NCI-H2171 treated with DMSO at 0.1 percent for 48 hours (cell line): ENCODE results near the gene NKAIN2.

ENCODE experiments used
- DNase-seq: peaks from one replicate; lab custom pipeline; 2025; lab: John Stamatoyannopoulos, UW

Gene NKAIN2

GRCh38 chr6:123803504-123804013, at the start of gene NKAIN2:
Gene NKAIN2, plus strand, starts transcription at chr6:123803865.
- no peak for DNase-seq

DNA sequence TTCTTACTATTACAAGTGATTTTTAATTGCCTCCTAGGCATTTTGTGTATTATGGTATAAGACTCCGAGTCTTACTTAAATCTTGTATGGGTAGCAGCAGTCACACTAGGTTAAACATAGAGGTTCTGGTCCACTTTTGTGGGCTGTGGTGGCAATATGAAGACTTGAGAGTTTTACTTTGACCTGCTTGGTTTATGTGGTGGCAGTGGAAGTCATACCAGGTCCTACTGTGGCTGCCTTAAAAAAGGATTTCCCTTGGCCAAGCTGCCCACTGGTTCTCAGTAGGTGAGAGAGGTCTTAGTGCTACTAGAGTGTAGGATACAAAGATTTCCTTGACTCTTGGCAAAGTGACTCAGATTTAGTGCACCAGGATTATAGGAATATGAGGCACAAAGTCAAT, 44.2 kb upstream of the NKAIN2 start:
- DNase-seq: no peak

GRCh38 chr6:123763904-123764303, 39.8 kb upstream of the NKAIN2 start:
- DNase-seq: no peak

DNA sequence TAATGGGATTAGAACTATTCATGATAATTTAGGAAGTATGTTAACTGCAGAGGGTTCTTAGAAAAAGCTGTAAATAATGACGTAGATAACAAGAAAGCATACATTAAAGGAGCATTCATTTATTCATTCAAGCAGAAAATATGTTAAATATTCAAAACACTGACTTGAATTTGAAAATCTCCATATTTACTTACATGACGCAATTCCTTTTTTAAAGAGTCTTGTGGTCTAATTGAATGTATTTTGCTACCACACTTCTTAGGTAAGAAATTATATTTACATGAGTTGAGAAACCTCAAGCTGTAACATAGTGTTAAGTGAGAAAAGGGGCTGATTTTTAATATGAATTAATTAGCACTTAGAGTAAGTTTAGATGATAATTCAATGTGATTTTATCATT, 38.9 kb upstream of the NKAIN2 start:
- no peak for DNase-seq

GRCh38 chr6:123768921-123769320, 34.7 kb upstream of the NKAIN2 start:
- DNase-seq: no peak

DNA sequence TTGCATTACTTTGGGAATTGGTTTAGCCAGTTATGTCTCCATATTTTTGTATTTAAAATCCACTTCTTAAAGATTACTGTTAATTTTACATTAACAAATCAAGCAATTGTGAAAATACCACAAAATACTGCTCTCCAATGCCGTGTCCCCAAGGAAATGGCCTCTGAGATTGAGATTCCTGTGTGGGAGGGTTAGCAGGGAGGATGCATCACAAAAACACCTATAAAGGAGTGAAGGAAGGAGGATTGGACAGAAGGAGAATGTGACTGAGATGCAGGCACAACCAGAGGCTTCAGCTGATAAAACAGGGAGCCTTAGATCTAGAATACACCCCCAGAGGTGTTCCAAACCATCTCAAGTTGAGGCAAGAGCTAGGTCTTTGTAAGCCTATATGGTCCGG, 34.2 kb upstream of the NKAIN2 start:
- no peak for DNase-seq

- DNase-seq: no peak
Measured at GRCh38 chr6:123770247-123770949, 33.3 kb upstream of the NKAIN2 start.

DNA sequence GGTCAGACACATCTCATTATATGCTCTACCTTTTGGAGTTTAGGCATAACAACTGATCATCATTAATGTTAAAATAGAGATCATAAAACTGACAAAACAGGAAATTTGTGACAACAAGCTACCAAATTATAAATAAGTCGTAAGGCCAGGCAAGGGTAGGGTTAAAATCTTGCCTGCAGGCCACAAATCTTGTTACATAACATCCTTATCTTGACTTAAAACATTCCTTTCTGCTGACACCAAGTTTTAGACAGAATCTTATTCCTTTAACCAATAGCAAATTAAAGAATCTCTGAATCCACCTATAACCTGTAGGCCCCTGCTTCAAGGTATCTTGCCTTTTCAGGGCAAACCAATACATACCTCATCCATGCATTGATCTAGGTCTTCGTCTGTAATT, 32.5 kb upstream of the NKAIN2 start:
- no peak for DNase-seq

DNA sequence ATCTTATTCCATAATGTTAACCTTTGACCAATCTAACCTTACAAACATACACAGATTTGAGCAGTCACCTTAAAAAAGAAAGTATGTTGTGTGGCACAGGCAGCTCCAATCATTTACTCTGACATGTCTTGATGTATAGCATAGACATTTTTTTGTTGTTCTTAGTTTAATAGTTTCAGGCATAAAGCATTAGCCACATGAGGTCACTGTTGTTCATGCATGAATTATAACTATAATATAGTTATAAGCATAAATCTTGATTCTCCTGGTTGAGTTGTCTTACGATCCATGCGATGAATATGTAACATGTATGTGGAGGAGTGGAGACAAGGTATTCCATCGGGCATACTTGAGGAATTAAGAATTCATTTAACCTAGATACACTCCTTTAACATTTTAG, 26.1 kb upstream of the NKAIN2 start:
- peak; percentile 60 for DNase-seq

DNA sequence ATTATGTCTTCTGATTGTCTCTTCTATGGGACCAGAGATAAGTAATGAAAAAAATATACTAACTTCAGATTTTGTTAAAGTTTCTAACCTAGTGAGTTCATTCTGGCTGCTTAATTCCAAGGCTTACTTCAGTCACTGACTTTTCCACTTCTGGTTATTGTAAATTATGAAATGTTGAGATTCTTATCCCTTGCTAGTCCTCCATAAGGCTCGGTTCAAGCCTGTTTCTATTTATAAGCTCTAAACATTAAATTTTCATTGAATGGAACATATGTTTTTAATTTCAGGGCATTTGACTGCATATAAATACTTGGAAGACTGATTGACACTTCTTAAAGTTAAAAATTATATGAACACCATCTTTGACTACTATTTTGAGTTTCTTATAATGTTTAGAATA, 23.6 kb upstream of the NKAIN2 start:
- no peak for DNase-seq

- DNase-seq: no peak
Measured at GRCh38 chr6:123784330-123784729, 19.3 kb upstream of the NKAIN2 start.

GRCh38 chr6:123785039-123785438, 18.6 kb upstream of the NKAIN2 start:
- no peak for DNase-seq

- DNase-seq: no peak
Measured at GRCh38 chr6:123788319-123788718, 15.3 kb upstream of the NKAIN2 start.

DNA sequence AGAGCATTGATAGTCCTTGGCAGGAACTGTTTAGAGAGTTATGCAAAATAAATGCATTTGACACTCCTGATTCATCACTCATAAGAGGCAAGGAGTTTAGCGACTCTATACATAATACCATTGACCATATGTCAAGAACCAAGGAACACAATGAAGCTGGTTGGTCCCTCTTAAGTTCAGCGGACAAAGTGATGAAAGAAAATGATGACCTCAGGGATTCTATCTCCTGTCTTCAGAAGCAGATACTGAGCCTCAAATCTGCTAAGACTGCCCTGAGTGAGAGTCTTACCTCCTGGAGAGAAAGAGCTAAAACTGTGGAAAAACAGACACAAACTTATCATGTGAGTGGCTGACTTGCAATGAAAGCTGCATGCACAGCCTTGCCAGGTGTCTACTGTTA, 9.5 kb upstream of the NKAIN2 start:
- no peak for DNase-seq

DNA sequence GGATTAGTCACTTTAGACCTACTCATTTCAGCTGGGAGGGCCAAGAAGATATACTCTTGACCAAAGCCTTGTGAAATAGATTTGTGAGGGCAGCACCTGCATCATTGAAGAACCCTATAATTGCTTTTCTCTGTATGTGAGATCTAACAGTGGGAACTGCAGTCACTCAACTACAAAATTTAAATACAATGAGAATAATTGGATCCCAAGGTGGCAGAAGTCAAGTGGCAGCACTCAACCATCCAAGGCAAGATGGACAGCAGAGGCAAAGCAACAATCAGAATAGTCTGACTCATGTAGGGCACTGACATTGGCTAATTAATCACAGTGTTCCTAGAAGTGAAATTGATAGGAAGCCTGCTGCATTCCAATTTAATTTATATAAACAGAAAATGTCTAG, 8.9 kb upstream of the NKAIN2 start:
- no peak for DNase-seq

- no peak for DNase-seq
Measured at GRCh38 chr6:123801067-123801466, 2.6 kb upstream of the NKAIN2 start.

DNA sequence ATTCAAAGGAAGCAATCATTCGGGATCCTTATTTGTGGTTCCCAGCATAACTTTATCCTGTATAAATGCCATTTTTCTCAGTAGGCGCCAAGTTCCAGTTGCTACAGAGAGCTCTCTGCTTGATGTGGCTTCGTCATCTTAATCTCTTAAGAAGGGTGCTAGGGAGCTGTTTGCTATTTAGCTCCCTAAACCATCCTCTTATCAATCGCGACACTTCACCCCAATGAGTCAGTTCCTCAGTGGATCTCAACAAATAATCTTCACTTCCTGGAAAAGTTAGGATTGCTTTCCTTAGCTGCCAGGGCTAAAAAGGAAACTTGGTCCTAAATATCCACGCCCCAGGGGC, 1.3 kb upstream of the NKAIN2 start:
- DNase-seq: no peak

DNA sequence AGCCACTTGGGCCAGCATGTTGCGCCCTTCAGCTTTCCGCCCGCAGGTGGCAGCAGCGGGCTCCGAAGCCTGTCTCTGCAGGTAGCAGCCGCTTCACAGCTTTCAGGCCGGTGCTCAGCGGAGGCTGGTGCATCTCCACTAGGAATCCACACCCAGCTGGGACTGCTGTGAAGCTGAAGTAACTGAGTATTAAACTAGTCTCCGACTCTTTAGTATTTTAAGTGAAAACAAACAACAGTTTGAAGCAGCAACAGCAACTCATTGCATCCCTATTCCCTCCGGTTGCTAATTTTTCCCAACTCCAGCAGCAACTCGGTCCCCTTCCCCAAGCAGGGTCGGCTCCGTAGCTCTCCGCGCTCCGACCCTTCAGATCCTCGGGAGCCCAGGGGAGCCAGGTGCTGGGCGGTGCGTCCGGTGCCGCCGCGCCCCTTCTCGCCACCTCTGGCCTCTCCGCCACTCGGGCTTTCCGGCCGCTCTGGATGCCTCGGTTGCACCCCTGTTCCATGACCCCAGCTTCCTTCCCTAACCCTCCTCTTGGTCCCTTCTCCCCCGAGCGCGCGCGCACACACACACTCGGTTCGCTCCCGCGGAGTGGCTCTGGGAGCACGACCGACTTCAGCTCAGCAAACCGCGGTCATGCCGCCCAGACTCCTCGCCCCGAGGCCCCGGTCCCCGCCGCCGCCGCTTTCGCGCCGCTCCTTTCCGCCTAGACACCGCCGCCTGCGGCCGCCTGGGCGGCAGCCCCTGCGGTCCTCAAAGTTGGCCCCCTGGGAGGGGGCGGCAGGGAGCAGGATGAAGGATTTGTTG, 765 bp upstream of the NKAIN2 start:
- peak; percentile 84 for DNase-seq

- DNase-seq: peak; percentile 62
Measured at GRCh38 chr6:123804014-123804786, 535 bp downstream of the NKAIN2 start.

DNA sequence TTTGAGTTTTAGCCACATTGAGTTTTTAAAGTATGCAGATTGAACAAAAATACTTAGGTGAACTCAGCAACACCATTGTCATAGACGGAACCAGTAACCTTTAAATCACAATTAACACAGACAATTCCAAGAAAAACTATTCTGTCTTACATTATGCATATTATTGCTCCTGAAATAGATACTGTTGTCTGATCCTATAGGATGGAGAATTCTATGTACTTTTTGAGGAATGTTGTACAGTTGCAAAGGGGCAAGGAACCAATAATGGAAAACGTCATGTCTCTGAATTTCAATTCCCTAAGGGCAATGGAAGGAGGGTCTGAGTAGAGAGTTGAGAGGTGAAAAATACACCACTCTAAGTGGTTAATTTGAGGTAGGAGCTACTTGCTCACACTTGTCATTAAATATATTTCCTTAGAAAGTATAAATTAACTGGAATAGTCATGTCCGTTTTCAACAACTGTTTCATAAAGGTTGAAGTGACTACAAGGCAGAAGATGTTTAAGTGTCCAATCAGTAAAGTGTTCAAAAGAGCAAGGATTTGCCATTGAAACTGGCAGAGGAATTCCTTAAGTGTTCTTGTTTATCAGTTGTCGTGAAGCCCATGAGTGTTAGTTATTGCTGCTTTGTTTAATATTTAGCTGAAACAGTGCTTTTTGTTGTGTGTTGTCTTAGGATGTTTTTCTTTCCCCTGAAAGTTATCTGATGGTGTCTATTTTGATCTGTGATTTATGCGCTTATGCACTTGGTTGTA, 1.3 kb downstream of the NKAIN2 start:
- no peak for DNase-seq

DNA sequence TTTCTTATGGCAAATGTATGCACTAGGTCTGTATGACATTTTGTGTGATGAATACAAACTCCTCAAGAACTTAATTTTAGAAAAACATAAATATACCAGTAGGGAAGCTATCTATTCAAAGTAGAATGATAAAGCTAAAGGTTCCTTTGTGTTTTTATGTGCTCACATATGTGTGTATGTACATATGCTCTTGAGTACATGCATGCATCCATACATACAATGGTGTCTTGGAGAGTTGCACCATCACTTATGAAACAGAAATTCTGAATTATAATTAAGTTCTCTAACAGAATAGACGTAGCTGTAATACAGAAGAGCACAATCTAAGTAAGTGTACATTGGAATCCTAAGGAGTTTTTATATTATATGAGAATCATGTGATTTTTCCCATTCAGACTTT, 2.3 kb downstream of the NKAIN2 start:
- no peak for DNase-seq

GRCh38 chr6:123806561-123806960, 2.9 kb downstream of the NKAIN2 start:
- DNase-seq: no peak
